Measurements from ENCODE around the gene TIMM23.
A peak's percentile ranks its signal among the peaks of the same experiment; 100 is the strongest.
"Not testable (repeated sequence)": the region's sequence is repeated elsewhere in the genome, so short reads cannot be mapped to it uniquely, and the experiment has no call there.

TIMM23 gene

GRCh38 chr10:45997994-45998763 is 25.9 kb downstream of the TIMM23 start:
- DNase-seq, result no peak

GRCh38 chr10:45999955-46000354 is 27.7 kb downstream of the TIMM23 start:
- not testable (repeated sequence) for DNase-seq

- no peak for DNase-seq
These were observed 28.2 kb downstream of the TIMM23 start for GRCh38 chr10:46000538-46000937.

DNA sequence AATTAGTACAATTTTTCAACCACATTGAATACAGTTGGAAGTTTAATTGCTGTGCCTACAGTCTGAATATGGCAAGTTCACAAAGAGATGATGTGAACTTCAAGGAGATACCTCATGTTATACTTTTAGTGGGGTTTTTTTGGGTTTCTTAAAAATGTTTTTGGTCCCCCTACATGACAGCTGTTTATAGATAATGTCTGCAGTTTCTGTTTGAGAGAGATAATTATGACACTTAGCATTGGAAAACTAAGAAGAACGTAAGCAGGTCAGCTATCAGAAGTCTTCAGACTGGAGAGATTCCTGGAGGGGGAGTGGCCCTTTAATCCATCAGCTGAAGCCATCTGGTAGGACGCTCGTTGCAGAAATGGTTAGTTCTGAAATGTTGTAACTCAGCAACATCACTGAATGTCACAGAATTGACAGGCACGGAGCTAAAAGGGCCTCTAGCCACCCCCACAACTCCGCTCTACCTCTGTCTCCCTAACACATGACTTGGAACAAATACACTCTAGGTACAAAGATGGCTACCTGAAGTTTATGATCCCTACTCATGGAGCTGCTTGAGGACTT is 29.0 kb downstream of the TIMM23 start:
- no peak for DNase-seq

DNA sequence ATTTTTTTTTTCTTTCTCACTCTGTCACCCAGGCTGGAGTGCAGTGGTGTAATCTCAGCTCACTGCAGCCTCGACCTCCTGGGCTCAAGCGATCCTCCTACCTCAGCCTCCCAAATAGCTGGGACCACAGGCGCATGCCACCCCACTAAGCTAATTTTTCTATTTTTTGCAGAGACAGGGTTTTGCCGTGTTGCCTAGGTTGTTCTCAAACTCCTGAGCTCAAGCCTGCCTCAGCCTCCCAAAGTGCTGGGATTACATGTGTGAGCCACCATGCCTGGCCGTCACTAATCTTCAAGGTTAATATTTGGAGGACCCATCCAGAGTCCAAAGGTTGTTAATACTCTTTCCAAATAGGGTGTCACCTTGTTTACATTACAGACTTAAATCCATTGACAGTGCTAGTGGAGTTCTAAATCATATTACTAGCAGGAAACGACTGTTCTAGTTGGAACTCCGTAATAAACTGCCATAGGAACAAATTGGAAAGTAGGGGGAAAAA is 29.9 kb downstream of the TIMM23 start:
- not testable (repeated sequence) for DNase-seq

GRCh38 chr10:46002916-46003693 is 30.8 kb downstream of the TIMM23 start:
- no peak for DNase-seq

- no peak for DNase-seq
These were observed 32.7 kb downstream of the TIMM23 start for GRCh38 chr10:46004963-46005362.

- DNase-seq, result no peak
These were observed 33.1 kb downstream of the TIMM23 start for GRCh38 chr10:46005383-46005782.

GRCh38 chr10:46006219-46006618 is 33.9 kb downstream of the TIMM23 start:
- DNase-seq, result no peak

DNA sequence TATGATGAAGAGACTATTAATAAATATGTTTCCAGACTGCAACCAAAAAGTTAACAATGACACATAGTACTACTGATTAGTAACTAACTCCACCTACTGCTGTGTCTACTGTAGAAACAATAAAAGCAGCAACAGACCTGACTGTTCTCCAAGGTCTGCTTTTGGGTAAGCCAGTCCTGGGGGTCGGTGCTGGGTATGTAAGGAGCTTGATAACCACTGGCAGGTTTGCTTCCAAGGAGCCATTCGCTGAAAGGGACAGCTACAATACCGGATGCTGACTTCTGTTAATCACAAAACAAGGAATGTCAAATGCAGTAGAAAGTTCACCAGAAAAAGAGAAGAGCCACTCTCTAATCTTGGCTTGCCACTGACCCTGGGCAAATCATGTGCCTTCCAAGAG is 40.5 kb downstream of the TIMM23 start:
- DNase-seq, result no peak

DNA sequence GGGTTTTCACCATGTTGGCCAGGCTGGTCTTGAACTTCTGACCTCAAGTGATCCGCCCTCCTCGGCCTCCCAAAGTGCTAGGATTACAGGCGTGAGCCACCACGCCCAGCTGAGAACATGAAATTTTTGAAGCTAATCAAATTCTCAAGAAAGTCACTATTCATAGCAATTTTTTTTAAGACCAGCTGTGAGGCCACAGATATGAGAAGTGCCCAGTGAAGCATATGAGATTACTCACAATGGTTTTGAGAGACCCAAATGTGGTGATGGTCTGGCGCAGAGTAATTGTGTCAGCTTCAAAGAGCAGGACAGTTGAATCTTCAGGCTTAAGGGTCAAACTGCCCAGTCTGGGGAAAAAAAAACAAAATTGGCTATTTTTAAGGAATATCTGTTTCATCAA is 41.9 kb downstream of the TIMM23 start:
- DNase-seq, result no peak

DNA sequence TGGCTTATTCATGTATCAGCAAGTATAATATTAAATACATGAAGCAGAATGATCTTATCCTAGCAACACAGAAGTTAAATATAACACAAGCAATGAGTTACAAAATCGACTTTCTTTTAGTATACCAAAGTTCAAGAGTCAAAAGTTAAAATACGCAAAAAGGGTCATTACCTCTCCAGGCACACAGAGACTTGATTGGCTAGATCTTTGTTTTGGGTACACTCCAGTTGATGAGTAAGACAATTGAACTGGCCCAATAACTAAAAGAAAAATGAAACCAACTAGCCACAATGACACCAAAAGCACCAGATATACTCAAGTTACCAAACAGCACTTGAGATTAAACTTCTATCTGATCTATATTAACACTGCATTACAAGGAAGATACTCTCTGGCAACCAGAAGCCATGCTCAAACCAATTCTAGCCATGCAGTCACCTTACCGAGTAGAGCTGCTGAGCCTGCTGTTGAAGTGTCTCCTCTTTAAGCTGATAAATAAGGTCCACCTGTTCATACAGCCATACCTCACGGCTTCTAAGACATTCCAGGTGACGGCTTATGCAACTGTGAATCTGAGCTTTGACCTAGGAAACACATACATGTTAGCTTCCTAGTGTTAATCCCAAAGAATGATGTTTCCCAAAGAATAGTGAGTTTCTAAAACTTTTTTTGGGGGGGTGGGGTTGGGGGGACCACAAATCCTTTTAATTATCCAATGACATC is 42.6 kb downstream of the TIMM23 start:
- DNase-seq, result no peak

DNA sequence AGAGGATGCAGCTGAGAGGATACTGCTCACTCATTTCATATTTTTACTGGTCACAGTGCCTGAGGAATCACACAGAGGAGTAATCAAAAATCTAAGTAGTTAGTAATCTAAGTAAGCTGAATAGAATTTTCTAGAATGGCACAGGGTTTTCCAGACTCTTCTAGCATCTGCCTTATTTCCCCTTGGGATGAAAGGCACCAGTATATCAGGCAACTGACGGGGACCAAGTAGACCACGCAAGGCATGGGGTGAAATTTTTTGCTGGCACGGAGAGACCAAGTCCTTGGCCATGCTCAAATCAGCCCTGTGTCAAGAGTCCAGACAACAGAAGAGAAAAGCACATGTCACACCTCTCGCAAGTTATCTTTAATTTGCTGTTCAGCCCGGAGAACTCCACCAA is 43.9 kb downstream of the TIMM23 start:
- DNase-seq, result no peak

GRCh38 chr10:46016811-46017210 is 44.5 kb downstream of the TIMM23 start:
- DNase-seq, result no peak

DNA sequence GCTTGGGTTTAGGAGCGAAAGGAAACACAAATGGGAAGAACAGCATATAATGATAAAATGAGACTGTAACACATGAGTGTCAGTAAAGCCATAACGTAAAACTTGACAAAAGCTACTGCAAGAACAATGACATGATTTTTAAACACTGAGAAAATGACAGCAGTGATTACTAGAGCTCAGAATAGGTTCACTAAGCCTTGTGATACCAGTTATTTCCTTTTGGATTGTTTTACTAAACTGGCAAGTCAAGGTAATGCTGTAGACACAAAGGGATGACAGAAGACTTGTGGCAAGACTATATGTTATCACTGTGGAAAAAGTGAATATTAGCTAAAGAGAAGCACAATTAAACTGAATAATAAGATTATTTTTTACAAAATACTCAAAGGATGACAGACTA is 45.4 kb downstream of the TIMM23 start:
- DNase-seq, result no peak

DNA sequence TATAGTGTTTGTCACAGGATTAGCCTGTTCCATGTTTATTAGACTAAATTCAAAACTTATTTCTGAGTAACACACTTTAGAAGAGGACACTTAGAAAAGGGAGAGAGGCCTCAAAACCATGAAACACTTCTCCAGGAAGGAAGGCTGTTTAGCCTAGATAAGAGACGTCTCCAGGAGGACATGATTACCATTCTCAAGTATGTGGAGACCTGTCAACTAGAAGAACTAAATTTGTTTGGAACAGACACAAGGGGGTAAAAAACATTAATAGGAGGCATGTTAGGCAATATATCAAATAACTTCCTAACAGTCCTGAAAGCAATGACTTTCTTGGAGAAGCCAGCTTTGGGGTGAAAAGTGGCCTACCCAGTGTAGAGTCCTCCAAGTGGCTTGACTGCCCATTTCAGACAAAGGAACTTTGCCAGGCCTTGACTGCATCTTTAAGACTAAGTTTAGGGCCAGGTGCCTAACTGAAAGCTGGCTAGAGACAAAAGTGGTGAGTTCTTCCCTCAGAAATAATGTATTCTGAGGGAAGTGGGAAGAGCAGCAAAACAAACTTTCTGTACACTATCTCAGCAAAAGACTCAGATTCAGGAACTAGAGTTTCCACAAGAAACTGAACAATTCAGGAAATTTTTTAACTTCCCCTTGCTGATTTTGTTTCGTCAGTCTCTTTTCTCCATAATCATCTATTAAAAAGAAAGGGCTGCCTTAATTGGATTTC is 46.3 kb downstream of the TIMM23 start:
- DNase-seq, result no peak

DNA sequence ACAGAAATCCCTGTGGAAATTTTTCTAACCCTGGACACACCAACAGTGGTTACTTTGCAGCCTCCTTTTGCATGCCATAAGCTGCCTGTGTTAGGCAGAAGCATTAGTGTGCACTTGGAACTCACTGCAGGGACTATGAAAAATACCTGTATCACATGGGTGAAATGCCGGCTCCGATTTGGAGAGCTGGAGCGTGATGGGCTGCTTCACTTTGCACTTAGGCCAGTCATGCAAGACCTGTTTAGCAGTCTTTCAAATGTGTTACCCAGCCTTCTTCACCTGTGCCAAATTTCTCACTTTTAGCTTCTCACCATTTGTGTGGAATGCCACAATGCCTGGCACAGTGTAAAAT is 46.9 kb downstream of the TIMM23 start:
- DNase-seq, result no peak

GRCh38 chr10:46019569-46020343 is 47.5 kb downstream of the TIMM23 start:
- DNase-seq, result no peak

DNA sequence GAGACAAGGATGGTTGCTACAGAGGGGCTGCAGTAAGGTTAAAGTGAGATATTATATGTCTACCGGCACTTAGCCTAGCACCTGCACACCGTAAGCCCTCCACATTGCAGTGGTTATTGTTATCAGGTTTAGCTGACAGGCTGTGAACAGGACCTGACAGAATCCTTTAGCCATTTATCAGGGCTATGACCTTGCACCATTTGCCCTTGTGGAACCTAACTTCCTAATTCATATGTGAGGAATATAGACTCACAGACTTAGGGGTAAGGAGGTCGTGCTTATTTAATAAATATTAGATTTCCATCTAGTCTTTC is 48.0 kb downstream of the TIMM23 start:
- DNase-seq, result no peak

DNA sequence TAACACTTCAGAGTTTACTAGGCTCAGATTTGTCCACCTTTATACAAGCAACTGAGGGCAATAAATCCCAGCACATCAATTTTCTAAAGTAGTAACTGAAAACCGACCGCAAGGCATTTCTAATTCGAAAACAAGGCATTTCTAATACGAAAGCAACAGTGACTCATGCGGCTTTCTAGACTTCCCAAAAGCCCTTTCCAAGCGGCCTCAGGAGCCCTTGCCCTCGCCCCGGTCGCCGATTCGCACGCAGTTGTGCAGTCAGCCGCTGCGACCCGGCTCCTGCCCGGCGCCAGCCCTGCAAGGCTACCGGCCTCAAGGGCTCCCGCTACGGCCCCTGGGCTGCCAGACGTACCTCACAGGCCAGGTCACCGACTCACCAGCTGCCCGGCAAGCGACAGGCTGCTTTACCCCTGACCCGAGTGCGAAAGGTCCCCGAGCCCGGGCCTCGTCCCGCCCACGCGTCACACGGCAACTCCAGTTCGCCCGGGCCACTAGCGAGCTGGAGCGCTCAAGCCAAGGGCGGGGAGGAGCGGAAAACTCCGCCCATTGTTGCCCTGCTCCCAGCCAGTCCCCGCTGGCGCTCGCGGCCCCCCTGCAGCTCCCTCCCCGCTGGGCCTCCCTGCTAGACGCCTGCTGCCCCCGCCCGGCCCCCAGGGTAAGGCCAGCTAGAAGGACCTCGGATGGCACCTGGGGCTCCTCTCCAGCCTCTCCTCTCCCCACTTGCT is 50.9 kb downstream of the TIMM23 start:
- DNase-seq, result peak; percentile 63

- no peak for DNase-seq
These were observed 52.7 kb downstream of the TIMM23 start for GRCh38 chr10:46024948-46025347.

Measured in activated CD4-positive, alpha-beta T cell treated with anti-CD3 and anti-CD28 coated beads for 1 hour (primary cell).